HG03520 (cell line): Measurements from ENCODE around the gene APH1B.
"Not testable (repeated sequence)": the region's sequence is repeated elsewhere in the genome, so short reads cannot be mapped to it uniquely, and the experiment has no call there.

Experiments used
- ATAC-seq: cut with Tn5 transposase; IDR thresholded peaks from one replicate; pipeline ENCODE4 v1.9.1; 2021; ENCODE audit warnings: mild to moderate bottlenecking, moderate library complexity; ENCODE audit not compliant: unreplicated experiment

APH1B gene

GRCh38 chr15:63277038-63277892 lies at the start of gene APH1B:
Gene APH1B (plus strand): TSS chr15:63277605. CDS start chr15:63277624, 19 bp downstream.
- peak; percentile 68 for ATAC-seq

GRCh38 chr15:63227689-63228088 lies 49.7 kb upstream of the APH1B start:
- no peak for ATAC-seq

GRCh38 chr15:63231206-63231605 lies 46.2 kb upstream of the APH1B start:
- no peak for ATAC-seq

GRCh38 chr15:63231706-63232105 lies 45.7 kb upstream of the APH1B start:
- ATAC-seq: no peak

GRCh38 chr15:63232405-63232804 lies 45.0 kb upstream of the APH1B start:
- no peak for ATAC-seq

- ATAC-seq: no peak
These were observed 44.5 kb upstream of the APH1B start for GRCh38 chr15:63232943-63233342.

- no peak for ATAC-seq
These were observed 43.6 kb upstream of the APH1B start for GRCh38 chr15:63233667-63234423.

GRCh38 chr15:63234451-63234870 lies 42.9 kb upstream of the APH1B start:
- no peak for ATAC-seq

GRCh38 chr15:63236272-63236671 lies 41.1 kb upstream of the APH1B start:
- ATAC-seq: no peak

- not testable (repeated sequence) for ATAC-seq
These were observed 40.3 kb upstream of the APH1B start for GRCh38 chr15:63237086-63237485.

- no peak for ATAC-seq
These were observed 39.2 kb upstream of the APH1B start for GRCh38 chr15:63238171-63238570.

GRCh38 chr15:63238796-63239195 lies 38.6 kb upstream of the APH1B start:
- ATAC-seq: no peak

GRCh38 chr15:63240109-63240508 lies 37.3 kb upstream of the APH1B start:
- no peak for ATAC-seq

- no peak for ATAC-seq
These were observed 36.1 kb upstream of the APH1B start for GRCh38 chr15:63241316-63241715.

GRCh38 chr15:63243101-63243500 lies 34.3 kb upstream of the APH1B start:
- ATAC-seq: no peak

- no peak for ATAC-seq
These were observed 33.6 kb upstream of the APH1B start for GRCh38 chr15:63243776-63244175.

- ATAC-seq: no peak
These were observed 33.0 kb upstream of the APH1B start for GRCh38 chr15:63244399-63244798.

- no peak for ATAC-seq
These were observed 32.3 kb upstream of the APH1B start for GRCh38 chr15:63244976-63245645.

GRCh38 chr15:63246691-63247469 lies 30.5 kb upstream of the APH1B start:
- ATAC-seq: no peak

- ATAC-seq: no peak
These were observed 27.0 kb upstream of the APH1B start for GRCh38 chr15:63250312-63250965.
